RCC 7860 (cell line): ENCODE measurements around the gene SH3BP5L.
A peak's percentile ranks its signal among the peaks of the same experiment; 100 is the strongest.

Experiments
- DNase-seq: peaks from one replicate; pipeline ENCODE4 v3.0.0-alpha.2; 2015; ENCODE audit warnings: low spot score
- FAIRE-seq: peaks from 2 replicates; lab custom pipeline; 2012; peaks lifted over from hg19 to GRCh38; lab: Jason Lieb, UNC

SH3BP5L gene

GRCh38 chr1:248787430-248787829, 38.3 kb downstream of the SH3BP5L start:
- DNase-seq (no peak), FAIRE-seq (no peak)

DNA sequence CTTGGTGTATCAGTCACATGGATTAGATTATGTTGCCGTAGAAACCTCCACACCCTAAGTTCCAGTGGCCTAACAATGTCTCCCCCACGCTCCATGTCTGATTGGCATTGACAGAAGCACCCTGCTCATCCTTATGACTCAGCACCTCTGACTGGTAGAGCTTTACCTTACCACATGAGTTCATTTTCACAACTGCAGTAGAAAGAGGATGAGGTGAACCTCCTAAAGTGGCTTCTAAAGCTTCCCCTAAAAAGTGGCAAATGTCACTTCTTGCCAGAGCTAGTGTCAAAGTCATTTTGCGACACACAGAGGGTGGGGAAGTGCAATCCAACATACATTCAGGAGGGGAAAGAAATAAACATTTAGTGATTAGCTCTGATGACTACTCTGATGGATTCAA, 39.6 kb downstream of the SH3BP5L start:
- FAIRE-seq (no peak), DNase-seq (peak; percentile 42)

DNA sequence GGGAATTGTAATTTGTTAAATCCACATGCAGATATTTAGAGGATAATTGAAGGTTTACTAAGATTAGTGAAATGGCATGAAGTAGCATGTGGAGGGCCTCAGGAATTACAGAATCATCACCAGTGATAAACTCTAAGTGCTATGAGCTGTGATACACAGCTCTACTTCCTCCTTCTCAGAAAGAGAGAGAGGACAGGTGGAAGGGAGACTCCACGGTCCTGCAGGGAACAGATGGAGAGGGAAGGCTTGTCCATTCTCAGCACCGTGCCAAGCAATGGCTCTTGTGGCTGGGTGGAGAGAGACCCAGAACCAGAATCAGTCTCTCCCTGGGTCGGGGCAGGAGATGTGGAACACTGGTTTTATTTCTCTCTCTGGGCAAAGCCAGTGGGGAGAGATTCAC, 42.3 kb downstream of the SH3BP5L start:
- DNase-seq (no peak), FAIRE-seq (no peak)

GRCh38 chr1:248782416-248783141, 43.1 kb downstream of the SH3BP5L start:
- FAIRE-seq (no peak), DNase-seq (no peak)

DNA sequence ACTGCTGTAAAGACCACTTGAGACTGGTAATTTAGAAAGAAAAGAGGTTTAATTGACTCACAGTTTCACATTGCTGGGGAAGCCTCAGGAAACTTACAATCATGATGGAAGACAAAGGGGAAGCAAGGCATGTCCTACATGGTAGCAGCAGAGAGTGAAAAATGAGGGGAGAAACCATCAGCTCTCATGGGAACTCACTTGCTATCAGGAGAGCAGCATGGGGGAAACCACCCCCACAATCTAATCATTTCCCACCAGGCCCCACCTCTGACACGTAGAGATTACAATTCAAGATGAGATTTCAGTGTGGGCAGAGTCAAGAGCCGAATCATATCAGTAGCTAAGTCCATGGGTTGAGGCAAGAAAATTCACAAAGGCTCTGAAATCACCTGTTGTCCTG, 46.4 kb downstream of the SH3BP5L start:
- no peak for DNase-seq
- no peak for FAIRE-seq

DNA sequence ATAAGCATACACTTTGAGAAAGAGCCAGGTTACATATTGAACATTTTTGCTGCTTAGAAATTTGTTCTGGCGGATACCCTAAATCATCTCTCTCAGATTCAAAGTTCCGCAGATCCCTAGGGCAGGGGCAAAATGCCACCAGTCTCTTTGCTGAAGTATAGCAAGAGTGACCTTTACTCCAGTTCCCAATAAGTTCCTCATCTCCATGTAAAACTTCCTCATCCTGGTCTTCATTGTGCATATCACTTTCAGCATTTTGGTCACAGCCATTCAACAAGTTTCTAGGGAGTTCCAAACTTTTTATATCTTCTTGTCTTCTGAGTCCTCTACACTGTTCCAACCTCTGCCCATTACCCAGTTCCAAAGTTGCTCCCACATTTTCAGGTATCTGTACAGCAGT, 46.8 kb downstream of the SH3BP5L start:
- no peak for DNase-seq

GRCh38 chr1:248776991-248777390, 48.7 kb downstream of the SH3BP5L start:
- FAIRE-seq (no peak), DNase-seq (no peak)

More for the DNA sequence above, 46.8 kb downstream of the SH3BP5L start:
- FAIRE-seq, result no peak

- DNase-seq (no peak), FAIRE-seq (no peak)
Measured at GRCh38 chr1:248775441-248775840, 50.3 kb downstream of the SH3BP5L start.
